HepG2 (cell line): ENCODE data around the gene ATP13A4. TPM values are rescaled to one million over a fixed set of nuclear protein-coding genes. Genes with fewer than 3 reads are reported as not detected.

Experiments
- ATAC-seq: fragments of 200-7000 bp; cut with Tn5 transposase; 3 replicates; pipeline ENCODE4 v1.9.1; 2020; ENCODE audit warnings: mild to moderate bottlenecking, moderate library complexity
- BruUV-seq: library from RNA; stranded (reverse); fragments of 400-500 nt; replicated peaks from 2 replicates; lab custom pipeline; 2021; lab: Mats Ljungman, UMichigan
- CTCF ChIA-PET: fragments of 300-600 bp; formaldehyde crosslinking; extraction: SDS; loops from one replicate; lab custom pipeline; 2021; ENCODE audit warnings: low total read pairs, inconsistent platforms, low intra/inter-chr PET ratio; lab: Yijun Ruan, JAX
- POLR2A ChIA-PET: fragments of 350-600 bp; sonication (Branson Sonifier 250); formaldehyde crosslinking; loops from one replicate; lab custom pipeline; 2020; ENCODE audit warnings: antibody characterized with exemption, inconsistent platforms; lab: Yijun Ruan, JAX
- DNase-seq: peaks from one replicate; pipeline ENCODE4 v3.0.0-alpha.2; 2015; ENCODE audit warnings: low spot score
- FAIRE-seq: peaks from 3 replicates; lab custom pipeline; 2011; peaks lifted over from hg19 to GRCh38; lab: Jason Lieb, UNC
- H2AFZ ChIP-seq: one replicate; pipeline ENCODE4 v1.6.1; 2011; ENCODE audit warnings: low read length, inconsistent platforms
- H3K27ac ChIP-seq: fragments of 300-600 bp; 3 replicates; pipeline ENCODE4 v1.8.0; 2011; ENCODE audit warnings: mixed run types, mild to moderate bottlenecking, mixed read lengths, low read length, inconsistent platforms; ENCODE audit not compliant: insufficient read depth; ENCODE audit errors: extremely low read length
- H3K27me3 ChIP-seq, 2 experiments: fragments of 200-600 bp in 1 of 2; 2 replicates in 1 of 2; 3 replicates in 1 of 2; pipeline versions ENCODE4 v1.6.0 to v1.8.0; 2011; ENCODE audit warnings: low read length in 2 of 2, mild to moderate bottlenecking in 2 of 2, moderate library complexity in 2 of 2, inconsistent platforms in 1 of 2; ENCODE audit not compliant: insufficient read depth in 2 of 2, control insufficient read depth in 1 of 2
- H3K36me3 ChIP-seq, 2 experiments: fragments of 200-600 bp in 1 of 2; replicated peaks in 1 of 2; 2 replicates in 1 of 2; 3 replicates in 1 of 2; pipeline versions ENCODE4 v1.5.1 to v1.8.0; 2011; ENCODE audit warnings: low read length in 2 of 2, inconsistent platforms in 1 of 2; ENCODE audit not compliant: insufficient read depth in 2 of 2, control insufficient read depth in 1 of 2
- H3K4me1 ChIP-seq: 2 replicates; pipeline ENCODE4 v1.5.1; 2012; ENCODE audit warnings: low read length, inconsistent platforms; ENCODE audit not compliant: insufficient read depth
- H3K4me2 ChIP-seq: 2 replicates; pipeline ENCODE4 v1.6.0; 2011; ENCODE audit warnings: low read depth, low read length, inconsistent platforms
- H3K4me3 ChIP-seq, 3 experiments: fragments of 200-600 bp in 1 of 3; sonication (generic), shearing (Covaris generic) in 1 of 3; replicated peaks in 1 of 3; 2 replicates each; pipeline ENCODE4 v1.5.1; 2011 to 2016; ENCODE audit warnings: low read length in 3 of 3, inconsistent platforms in 2 of 3, low read depth in 2 of 3, mild to moderate bottlenecking in 2 of 3, control low read depth in 1 of 3, mixed read lengths in 1 of 3; ENCODE audit not compliant: insufficient read depth in 1 of 3
- H3K79me2 ChIP-seq: one replicate; pipeline ENCODE4 v1.6.1; 2011; ENCODE audit warnings: low read length, inconsistent platforms; ENCODE audit not compliant: insufficient read depth
- H3K9ac ChIP-seq: 2 replicates; pipeline ENCODE4 v1.6.0; 2011; ENCODE audit warnings: mild to moderate bottlenecking, low read depth, low read length, inconsistent platforms; ENCODE audit not compliant: insufficient read depth
- H3K9me3 ChIP-seq: 2 replicates; pipeline ENCODE4 v1.5.1; 2012; ENCODE audit warnings: mild to moderate bottlenecking, low read length
- H4K20me1 ChIP-seq: 2 replicates; pipeline ENCODE4 v1.6.0; 2011; ENCODE audit warnings: inconsistent platforms, mild to moderate bottlenecking, low read length, moderate library complexity; ENCODE audit not compliant: insufficient read depth
- MTA1 ChIP-seq: sonication (generic); formaldehyde crosslinking; IDR thresholded peaks from 2 replicates; pipeline ENCODE4 v1.4.0; 2020; ENCODE audit warnings: missing genetic modification reagents, mild to moderate bottlenecking, borderline replicate concordance
- MYNN ChIP-seq: sonication (generic); formaldehyde crosslinking; IDR thresholded peaks from 2 replicates; pipeline ENCODE4 v1.4.0; 2020; ENCODE audit warnings: mild to moderate bottlenecking, low read depth, missing genetic modification reagents
- NFE2L1 ChIP-seq: sonication (generic); formaldehyde crosslinking; IDR thresholded peaks from 2 replicates; pipeline ENCODE4 v1.4.0; 2020; ENCODE audit warnings: missing genetic modification reagents, mild to moderate bottlenecking, borderline replicate concordance
- NONO ChIP-seq, 2 experiments: fragments of 450-650 bp in 1 of 2; sonication (generic) in 1 of 2; formaldehyde crosslinking in 1 of 2; IDR thresholded peaks in 1 of 2; conservative IDR thresholded peaks in 1 of 2; 2 replicates each; pipeline versions ENCODE4 v1.6.1 to v1.8.0; 2017 to 2022; ENCODE audit warnings: mild to moderate bottlenecking in 1 of 2, missing genetic modification reagents in 1 of 2, moderate library complexity in 1 of 2
- PTBP1 ChIP-seq: fragments of 200-400 bp; formaldehyde crosslinking; IDR thresholded peaks from 2 replicates; pipeline ENCODE4 v1.6.1; 2018; ENCODE audit warnings: low read length, low read depth; ENCODE audit not compliant: poor library complexity, severe bottlenecking
- SIN3A ChIP-seq: IDR thresholded peaks from 2 replicates; pipeline ENCODE4 v1.6.1; 2011; ENCODE audit warnings: low read depth, mild to moderate bottlenecking, control low read depth, low read length, borderline replicate concordance
- ZNF569 ChIP-seq: sonication (generic); formaldehyde crosslinking; IDR thresholded peaks from 2 replicates; pipeline ENCODE4 v1.5.0; 2020; ENCODE audit warnings: mild to moderate bottlenecking, missing genetic modification reagents, moderate library complexity, borderline replicate concordance
- ZNF605 ChIP-seq: sonication (generic); formaldehyde crosslinking; IDR thresholded peaks from 2 replicates; pipeline ENCODE4 v1.8.0; 2022; ENCODE audit warnings: mild to moderate bottlenecking, missing genetic modification reagents
- ZZZ3 ChIP-seq: sonication (generic); formaldehyde crosslinking; IDR thresholded peaks from 2 replicates; pipeline ENCODE4 v1.4.0; 2020; ENCODE audit warnings: missing genetic modification reagents, mild to moderate bottlenecking, borderline replicate concordance
- WGBS: methylation state at CpG from one replicate; pipeline ENCODE4 v1.1.6; 2017; ENCODE audit warnings: low lambda C conversion rate; 5-methylcytosine and 5-hydroxymethylcytosine counted together
- in situ Hi-C: cut with HindIII; loops from 2 replicates; pipeline ENCODE4 v1.10.0; 2017; ENCODE audit warnings: low pct_unique_long_range_greater_than_20kb; ENCODE audit not compliant: extremely low pct_ligation_motif_present
- intact Hi-C: fragments of 100-400 bp; cut with micrococcal nuclease; formaldehyde crosslinking; loops from one replicate; pipeline ENCODE4 v1.10.0; 2022; ENCODE audit not compliant: unreplicated experiment
- polyA plus RNA-seq, 8 experiments: library from polyadenylated mRNA; depleted of rRNA in 3 of 8; stranded (reverse) in 7 of 8; unstranded in 1 of 8; fragments of >200 nt; fragmentation: Illumina TruSeq in 4 of 8; extraction: Trizol in 4 of 8; gene quantifications; 2 replicates each; pipeline versions ENCODE4 v1.2.1 to v1.2.3, GENCODE V29; 2011 to 2016; ENCODE audit warnings: low read depth in 4 of 8, missing spikeins in 1 of 8, mixed read lengths in 1 of 8; ENCODE audit not compliant: insufficient read depth in 1 of 8
- total RNA-seq, 5 experiments: library from RNA; depleted of rRNA; stranded (reverse); fragments of >200 nt; fragmentation: Illumina TruSeq; extraction: Trizol; gene quantifications; 2 replicates each; pipeline ENCODE4 v1.2.3, GENCODE V29; 2016; ENCODE audit warnings: low read depth in 1 of 5
- TF ChIP-seq, protein P1 (sequence below): sonication (generic); formaldehyde crosslinking; IDR thresholded peaks from 2 replicates; pipeline ENCODE4 v1.8.0; 2023; ENCODE audit warnings: mild to moderate bottlenecking, missing genetic modification reagents
- TF ChIP-seq, protein P2 (sequence below): sonication (generic); formaldehyde crosslinking; IDR thresholded peaks from 2 replicates; pipeline ENCODE4 v1.5.0; 2020; ENCODE audit warnings: mild to moderate bottlenecking, missing genetic modification reagents
- TF ChIP-seq, protein P3 (sequence below): sonication (generic); formaldehyde crosslinking; IDR thresholded peaks from 2 replicates; pipeline ENCODE4 v1.5.0; 2020; ENCODE audit warnings: missing genetic modification reagents
- TF ChIP-seq, protein P4 (sequence below): sonication (generic); formaldehyde crosslinking; IDR thresholded peaks from 2 replicates; pipeline ENCODE4 v1.8.1; 2023; ENCODE audit warnings: mild to moderate bottlenecking, moderate library complexity, missing genetic modification reagents

Gene ATP13A4
- total and polyA plus RNA-seq, 2 of the 13 experiments (the other 11 are each of a cell fraction or from before 2014, with no cell fraction given): 0.01 to 0.07 TPM

DNA sequence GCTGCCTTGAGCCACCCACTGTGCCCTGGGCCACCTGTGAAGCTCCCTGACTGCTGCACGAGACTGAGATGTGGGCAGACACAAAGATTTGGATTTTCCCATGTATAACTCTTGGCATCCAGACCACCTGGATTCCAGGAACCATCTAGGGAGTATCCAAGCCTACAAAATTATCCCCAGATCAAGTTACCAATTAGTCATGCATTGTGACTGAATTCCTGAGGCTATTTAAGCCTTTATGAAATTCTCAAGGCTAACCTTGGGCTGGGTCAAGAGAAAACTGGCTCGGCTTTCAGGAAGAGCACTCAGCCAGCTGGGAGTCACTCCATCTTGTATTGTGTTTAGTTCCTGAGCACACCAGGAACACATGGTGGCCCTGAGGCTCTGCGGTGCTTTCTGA, 162.8 kb downstream of the ATP13A4 start:
- in situ Hi-C loops: no loop called here
- POLR2A ChIA-PET: no interaction called here

DNA sequence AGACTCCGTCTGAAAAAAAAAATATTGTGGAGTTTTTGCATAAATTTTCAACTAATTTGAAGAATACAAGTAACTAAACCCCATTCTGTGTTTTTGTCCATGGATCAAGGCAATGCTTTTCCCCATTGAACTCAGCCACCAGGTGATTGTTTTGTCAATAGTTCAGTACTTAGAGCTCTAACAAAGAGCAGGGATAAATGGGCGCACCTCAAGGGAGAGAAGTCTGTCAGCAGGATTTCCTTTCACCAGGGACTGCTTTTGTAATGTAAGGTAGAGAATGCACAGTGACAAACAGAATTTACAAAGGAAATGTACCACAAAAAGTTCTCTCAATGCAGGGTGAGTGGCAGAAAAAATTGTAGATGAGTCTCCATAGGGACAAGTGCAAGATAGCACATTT, 165.4 kb downstream of the ATP13A4 start:
- POLR2A ChIA-PET: no interaction called here
- in situ Hi-C loops: no loop called here
- TF ChIP-seq, protein P1, sequence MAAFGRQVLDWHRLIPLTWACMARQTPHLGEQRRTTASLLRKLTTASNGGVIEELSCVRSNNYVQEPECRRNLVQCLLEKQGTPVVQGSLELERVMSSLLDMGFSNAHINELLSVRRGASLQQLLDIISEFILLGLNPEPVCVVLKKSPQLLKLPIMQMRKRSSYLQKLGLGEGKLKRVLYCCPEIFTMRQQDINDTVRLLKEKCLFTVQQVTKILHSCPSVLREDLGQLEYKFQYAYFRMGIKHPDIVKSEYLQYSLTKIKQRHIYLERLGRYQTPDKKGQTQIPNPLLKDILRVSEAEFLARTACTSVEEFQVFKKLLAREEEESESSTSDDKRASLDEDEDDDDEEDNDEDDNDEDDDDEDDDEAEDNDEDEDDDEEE (CRISPR knock-in tag): no peak
- TF ChIP-seq ZNF605 (CRISPR knock-in tag) (no peak), ZNF569 (CRISPR knock-in tag) (no peak), SIN3A (no peak), PTBP1 (no peak), MTA1 (CRISPR knock-in tag) (no peak), MYNN (CRISPR knock-in tag) (no peak), ZZZ3 (CRISPR knock-in tag) (no peak), NFE2L1 (no peak)
- TF ChIP-seq, protein P2, sequence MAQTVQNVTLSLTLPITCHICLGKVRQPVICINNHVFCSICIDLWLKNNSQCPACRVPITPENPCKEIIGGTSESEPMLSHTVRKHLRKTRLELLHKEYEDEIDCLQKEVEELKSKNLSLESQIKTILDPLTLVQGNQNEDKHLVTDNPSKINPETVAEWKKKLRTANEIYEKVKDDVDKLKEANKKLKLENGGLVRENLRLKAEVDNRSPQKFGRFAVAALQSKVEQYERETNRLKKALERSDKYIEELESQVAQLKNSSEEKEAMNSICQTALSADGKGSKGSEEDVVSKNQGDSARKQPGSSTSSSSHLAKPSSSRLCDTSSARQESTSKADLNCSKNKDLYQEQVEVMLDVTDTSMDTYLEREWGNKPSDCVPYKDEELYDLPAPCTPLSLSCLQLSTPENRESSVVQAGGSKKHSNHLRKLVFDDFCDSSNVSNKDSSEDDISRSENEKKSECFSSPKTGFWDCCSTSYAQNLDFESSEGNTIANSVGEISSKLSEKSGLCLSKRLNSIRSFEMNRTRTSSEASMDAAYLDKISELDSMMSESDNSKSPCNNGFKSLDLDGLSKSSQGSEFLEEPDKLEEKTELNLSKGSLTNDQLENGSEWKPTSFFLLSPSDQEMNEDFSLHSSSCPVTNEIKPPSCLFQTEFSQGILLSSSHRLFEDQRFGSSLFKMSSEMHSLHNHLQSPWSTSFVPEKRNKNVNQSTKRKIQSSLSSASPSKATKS: no peak
- TF ChIP-seq, protein P3, sequence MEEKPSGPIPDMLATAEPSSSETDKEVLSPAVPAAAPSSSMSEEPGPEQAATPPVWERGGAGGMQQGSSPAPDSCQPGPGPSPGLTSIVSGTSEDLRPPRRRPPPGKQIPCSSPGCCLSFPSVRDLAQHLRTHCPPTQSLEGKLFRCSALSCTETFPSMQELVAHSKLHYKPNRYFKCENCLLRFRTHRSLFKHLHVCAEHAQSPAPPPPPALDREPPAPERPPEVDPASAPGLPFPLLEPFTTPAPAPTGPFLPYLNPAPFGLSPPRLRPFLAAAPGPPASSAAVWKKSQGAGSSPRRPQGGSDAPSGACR (CRISPR knock-in tag): no peak

More for the DNA sequence above, 162.8 kb downstream of the ATP13A4 start:
- CTCF ChIA-PET: no interaction called here
- intact Hi-C loops: no loop called here
- Histone ChIP-seq H3K9me3 (no peaks in the 10 kb centered on the region), H3K27ac (no peak overlapping the region), H3K36me3 (no peaks in the 10 kb centered on the region), H3K9ac (no peak overlapping the region), H4K20me1 (no peaks in the 10 kb centered on the region), H3K79me2 (no peaks in the 10 kb centered on the region), H3K4me1 (no peaks in the 10 kb centered on the region), H3K4me3 (no peak overlapping the region), H2AFZ (no peak overlapping the region), H3K27me3 (no peaks in the 10 kb centered on the region; a peak in 1 of 5 replicates), H3K4me2 (no peak overlapping the region)
- DNase-seq (no peak), ATAC-seq (no peak), FAIRE-seq (no peak)
- no TSS peak for BruUV-seq
- TF ChIP-seq, protein P4, sequence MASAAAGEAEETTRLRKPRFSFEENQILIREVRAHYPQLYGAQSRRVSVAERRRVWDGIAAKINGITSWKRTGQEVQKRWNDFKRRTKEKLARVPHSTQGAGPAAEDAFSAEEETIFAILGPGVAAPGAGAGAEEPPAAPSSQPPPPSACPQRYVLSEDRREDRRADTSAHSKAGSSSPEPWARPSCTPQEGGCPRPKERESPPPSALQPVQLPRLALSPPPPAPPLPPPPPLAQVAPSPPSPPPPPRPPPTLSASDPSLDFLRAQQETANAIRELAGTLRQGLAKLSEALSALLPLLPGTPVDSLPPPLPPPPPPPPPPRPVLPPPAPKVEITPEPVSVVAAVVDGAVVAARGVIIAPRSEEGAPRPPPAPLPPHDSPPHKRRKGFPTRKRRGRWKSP (CRISPR knock-in tag): no peak
- TF ChIP-seq NONO (IDR thresholded peaks at IDR 0.05) (no peak), NONO (CRISPR knock-in tag; conservative IDR thresholded peaks at IDR 0.05) (no peak)
- 0% methylated on average over 2 of the region's 3 CpGs for WGBS

More for the DNA sequence above, 165.4 kb downstream of the ATP13A4 start:
- Histone ChIP-seq H3K9ac (no peak overlapping the region), H4K20me1 (no peaks in the 10 kb centered on the region), H2AFZ (no peak overlapping the region), H3K4me1 (no peaks in the 10 kb centered on the region), H3K36me3 (no peaks in the 10 kb centered on the region), H3K4me3 (no peak overlapping the region), H3K4me2 (no peak overlapping the region), H3K9me3 (no peaks in the 10 kb centered on the region), H3K27ac (no peak overlapping the region), H3K27me3 (no peaks in the 10 kb centered on the region; a peak in 1 of 5 replicates), H3K79me2 (no peaks in the 10 kb centered on the region)
- CTCF ChIA-PET: no interaction called here
- BruUV-seq: no TSS peak
- WGBS: 0% methylated on average over 2 of the region's 2 CpGs
- intact Hi-C loops: no loop called here
- no peak for DNase-seq
- FAIRE-seq: no peak
- no peak for ATAC-seq
